Muscle of leg (tissue), 11 donors: ENCODE data around the gene RAF1. TPM values are rescaled to one million over a fixed set of nuclear protein-coding genes. Genes with fewer than 3 reads are reported as not detected.
A peak's percentile ranks its signal among the peaks of the same experiment; 100 is the strongest.
"Not testable (repeated sequence)": the region's sequence is repeated elsewhere in the genome, so short reads cannot be mapped to it uniquely, and the experiment has no call there.

Experiments
- DNase-seq: peaks from one replicate; pipeline ENCODE4 v3.0.0; 2013
- H3K27ac ChIP-seq: one replicate; pipeline ENCODE4 v1.5.1; 2013; ENCODE audit warnings: mild to moderate bottlenecking, low read length, control low read depth
- H3K27me3 ChIP-seq: one replicate; pipeline ENCODE4 v1.6.1; 2013; ENCODE audit warnings: low read length; ENCODE audit not compliant: control insufficient read depth, insufficient read depth
- H3K36me3 ChIP-seq: one replicate; pipeline ENCODE4 v1.6.1; 2013; ENCODE audit warnings: low read length; ENCODE audit not compliant: control insufficient read depth, insufficient read depth
- H3K4me1 ChIP-seq: one replicate; pipeline ENCODE4 v1.6.1; 2013; ENCODE audit warnings: low read length; ENCODE audit not compliant: control insufficient read depth, insufficient read depth
- H3K4me3 ChIP-seq: one replicate; pipeline ENCODE4 v1.5.1; 2013; ENCODE audit warnings: low read length, control low read depth
- H3K9me3 ChIP-seq: replicated peaks from 2 replicates; pipeline ENCODE4 v1.6.1; 2013; ENCODE audit warnings: low read depth, low read length; ENCODE audit not compliant: control insufficient read depth
- WGBS: methylation state at CpG from one replicate; pipeline ENCODE4 v1.1.5; 2013; ENCODE audit warnings: missing lambda C conversion rate; ENCODE audit not compliant: insufficient coverage; 5-methylcytosine and 5-hydroxymethylcytosine counted together
- polyA plus RNA-seq, 8 donors: library from polyadenylated mRNA; unstranded; fragments of 120-200 nt; gene quantifications; one replicate each; pipeline versions ENCODE4 v1.2.1 to v1.2.3, GENCODE V29; 2013; ENCODE audit warnings: inconsistent platforms in 1 of 8, low replicate concordance in 1 of 8; ENCODE audit not compliant: insufficient read length in 8 of 8, insufficient read depth in 1 of 8
- total RNA-seq: library from RNA; stranded (reverse); fragments of 120-200 nt; gene quantifications from one replicate; pipeline ENCODE4 v1.2.4, GENCODE V29; 2013

RAF1 gene
- total and polyA plus RNA-seq, 9 donors: 80.0 to 113 (median 90.7) TPM

DNA sequence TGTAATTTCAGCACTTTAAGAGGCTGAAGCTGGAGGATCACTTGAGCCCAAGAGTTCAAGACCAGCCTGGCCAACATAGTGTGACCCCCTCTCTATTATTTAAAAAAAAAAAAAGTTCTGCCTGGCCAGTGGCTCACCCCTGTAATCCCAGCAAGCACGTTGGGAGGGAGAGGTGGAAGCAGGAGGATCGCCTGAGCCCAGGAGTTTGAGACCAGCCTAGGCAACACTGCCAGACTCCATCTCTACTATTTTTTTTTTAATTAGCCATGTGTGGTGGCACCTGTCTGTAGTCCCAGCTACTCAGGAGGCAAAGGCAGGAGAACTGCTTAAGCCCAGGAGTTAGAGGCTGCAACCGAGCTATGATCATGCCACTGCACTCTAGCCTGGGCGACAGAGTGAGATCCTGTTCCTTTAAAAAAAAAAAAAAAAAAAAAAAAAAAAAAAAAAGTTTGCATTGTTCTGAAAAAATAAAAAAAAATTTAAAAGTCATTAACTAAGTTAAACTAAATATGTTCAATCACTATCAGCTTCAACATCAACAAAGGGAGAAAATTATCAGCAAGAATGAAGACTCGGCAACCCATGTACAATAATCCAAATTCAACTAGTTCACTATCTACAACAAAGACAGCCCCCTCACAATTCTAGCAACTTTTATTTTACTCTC is 1.9 kb downstream of the RAF1 start:
- Histone ChIP-seq H3K36me3 (no peaks in the 10 kb centered on the region), H3K9me3 (no peaks in the 10 kb centered on the region), H3K4me1 (peaks cover 12% of the 10 kb centered on the region), H3K27me3 (no peaks in the 10 kb centered on the region), H3K4me3 (peak overlapping the region; percentile 99), H3K27ac (peak overlapping the region; percentile 100)
- 10% methylated on average over 1 of the region's 5 CpGs for WGBS
- no peak for DNase-seq

DNA sequence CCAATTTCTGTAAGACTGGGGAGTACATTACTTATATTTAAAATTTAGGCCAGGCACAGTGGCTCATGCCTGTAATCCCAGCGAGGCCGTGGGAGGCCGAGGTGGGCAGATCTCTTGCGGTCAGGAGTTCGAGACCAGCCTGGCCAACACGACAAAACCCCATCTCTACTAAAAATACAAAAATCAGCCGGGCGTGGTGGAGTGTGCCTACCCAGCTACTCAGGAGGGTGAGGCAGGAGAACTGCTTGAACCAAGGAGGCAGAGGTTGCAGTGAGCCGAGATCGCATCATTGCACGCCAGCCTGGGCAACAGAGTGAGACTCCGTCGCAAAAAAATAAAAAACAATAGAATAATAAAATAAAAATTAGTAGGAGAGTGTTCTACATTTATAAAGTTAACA is 2.5 kb downstream of the RAF1 start:
- not testable (repeated sequence) for H3K9me3 ChIP-seq, H3K36me3 ChIP-seq, H3K27me3 ChIP-seq, H3K4me3 ChIP-seq, H3K27ac ChIP-seq, DNase-seq
- peaks cover 12% of the 10 kb centered on the region for H3K4me1 ChIP-seq
- no CpG with 5 or more reads among the region's 13 CpGs for WGBS

DNA sequence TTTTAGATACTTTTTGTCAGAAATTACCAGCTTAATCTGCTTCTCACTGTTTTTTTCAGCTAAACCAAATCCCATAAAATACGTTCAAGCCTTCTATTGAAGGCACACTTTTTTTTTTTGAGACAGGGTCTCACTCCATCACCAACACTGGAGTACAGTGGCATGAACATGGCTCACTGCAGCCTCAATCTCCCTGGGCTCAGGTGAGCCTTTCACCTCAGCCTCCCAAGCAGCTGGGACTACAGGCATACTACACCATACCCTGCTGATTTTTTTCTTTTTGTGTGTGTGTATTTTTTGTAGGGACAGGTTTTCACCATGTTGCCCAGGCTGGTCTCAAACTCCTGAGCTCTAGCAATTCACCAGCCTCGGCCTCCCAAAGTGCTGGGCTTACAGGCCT is 3.7 kb downstream of the RAF1 start:
- Histone ChIP-seq H3K27ac (no peak overlapping the region), H3K27me3 (no peaks in the 10 kb centered on the region), H3K4me3 (no peak overlapping the region), H3K36me3 (no peaks in the 10 kb centered on the region), H3K4me1 (peaks cover 12% of the 10 kb centered on the region), H3K9me3 (no peaks in the 10 kb centered on the region)
- no peak for DNase-seq
- WGBS: 52% methylated on average over 2 of the region's 2 CpGs

DNA sequence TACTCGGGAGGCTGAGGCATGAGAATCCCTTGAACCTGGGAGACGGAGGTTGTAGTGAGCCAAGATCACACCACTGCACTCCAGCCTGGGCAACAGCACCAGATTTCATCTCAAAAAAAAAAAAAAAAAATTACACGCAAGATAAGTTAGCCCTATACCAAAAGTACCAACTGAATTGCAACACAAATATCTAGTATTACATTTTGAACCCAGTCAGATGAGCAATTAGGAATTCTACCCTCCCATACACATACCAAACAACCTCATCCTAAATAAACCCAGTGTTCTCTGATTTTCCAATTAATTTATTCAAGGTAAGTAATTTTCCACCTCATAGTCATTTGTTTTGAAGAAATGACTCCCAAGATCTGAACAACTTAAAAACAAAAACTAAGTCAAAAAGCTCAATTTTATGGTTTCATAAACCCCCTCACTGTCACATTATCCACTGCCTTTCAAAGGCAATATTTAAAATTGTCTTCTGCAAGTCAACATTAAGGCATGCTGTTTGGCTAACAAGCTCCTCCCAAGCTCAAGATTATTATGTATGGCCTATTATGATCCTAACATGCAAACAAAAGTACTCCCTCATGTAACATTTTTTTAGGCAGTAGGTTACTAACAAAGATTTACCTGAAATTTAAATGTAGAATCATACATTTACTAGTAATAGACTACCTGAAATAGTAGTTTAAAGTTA is 4.5 kb downstream of the RAF1 start:
- no peak for DNase-seq
- peaks cover 12% of the 10 kb centered on the region for H3K4me1 ChIP-seq
- H3K27ac ChIP-seq: no peak overlapping the region
- H3K4me3 ChIP-seq: no peak overlapping the region
- WGBS: no CpG with 5 or more reads among the region's 3 CpGs
- H3K9me3 ChIP-seq: no peaks in the 10 kb centered on the region
- no peaks in the 10 kb centered on the region for H3K27me3 ChIP-seq
- no peaks in the 10 kb centered on the region for H3K36me3 ChIP-seq

DNA sequence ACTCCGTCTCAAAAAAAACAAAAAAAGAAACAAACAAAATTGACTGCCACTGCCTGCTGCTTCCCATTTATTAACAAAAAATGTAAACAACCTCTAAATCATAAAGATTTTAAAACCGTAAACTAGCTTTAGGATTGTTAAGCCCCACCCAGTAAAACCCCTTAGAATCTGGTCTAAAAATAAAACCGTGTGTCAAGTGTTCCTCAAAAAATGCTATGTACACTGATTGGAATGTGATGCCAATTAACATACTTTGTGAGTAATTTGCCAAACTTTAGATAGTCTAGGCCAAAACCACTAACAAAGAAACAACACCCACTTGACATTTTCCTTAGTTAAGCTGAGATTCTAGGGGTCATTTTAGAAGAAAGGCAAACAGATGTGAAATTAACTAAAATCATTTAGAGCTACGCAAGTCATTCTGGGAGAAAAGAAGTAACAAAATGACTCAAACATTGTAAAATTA is 5.3 kb downstream of the RAF1 start:
- H3K4me1 ChIP-seq: peaks cover 14% of the 10 kb centered on the region

DNA sequence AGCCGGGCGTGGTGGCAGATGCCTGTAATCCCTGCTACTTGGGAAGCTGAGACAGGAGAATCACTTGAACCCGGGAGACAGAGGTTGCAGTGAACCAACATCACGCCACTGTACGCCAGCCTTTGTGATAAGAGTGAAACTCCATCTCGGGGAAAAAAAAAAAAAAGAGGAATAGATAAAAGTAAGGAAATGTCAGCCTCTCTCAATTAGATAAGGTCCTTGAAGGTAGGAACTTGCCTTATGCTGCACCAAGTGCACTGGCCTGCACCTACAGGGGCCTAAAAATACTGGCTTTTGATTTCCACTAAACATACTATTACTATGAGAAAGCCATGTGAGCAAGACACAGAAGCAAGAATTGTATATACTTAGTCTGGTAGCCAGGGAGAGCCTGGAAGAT is 7.1 kb downstream of the RAF1 start:
- Histone ChIP-seq H3K4me1 (peaks cover 12% of the 10 kb centered on the region), H3K36me3 (no peaks in the 10 kb centered on the region), H3K27me3 (no peaks in the 10 kb centered on the region), H3K4me3 (no peak overlapping the region), H3K9me3 (no peaks in the 10 kb centered on the region), H3K27ac (no peak overlapping the region)
- DNase-seq: no peak
- 95% methylated on average over 3 of the region's 6 CpGs for WGBS

More for the DNA sequence above, 5.3 kb downstream of the RAF1 start:
- Histone ChIP-seq H3K4me3 (no peak overlapping the region), H3K27ac (peak overlapping the region; percentile 6), H3K36me3 (no peaks in the 10 kb centered on the region), H3K9me3 (no peaks in the 10 kb centered on the region), H3K27me3 (no peaks in the 10 kb centered on the region)
- peak; percentile 30 for DNase-seq
- WGBS: no CpG with 5 or more reads among the region's 4 CpGs

DNA sequence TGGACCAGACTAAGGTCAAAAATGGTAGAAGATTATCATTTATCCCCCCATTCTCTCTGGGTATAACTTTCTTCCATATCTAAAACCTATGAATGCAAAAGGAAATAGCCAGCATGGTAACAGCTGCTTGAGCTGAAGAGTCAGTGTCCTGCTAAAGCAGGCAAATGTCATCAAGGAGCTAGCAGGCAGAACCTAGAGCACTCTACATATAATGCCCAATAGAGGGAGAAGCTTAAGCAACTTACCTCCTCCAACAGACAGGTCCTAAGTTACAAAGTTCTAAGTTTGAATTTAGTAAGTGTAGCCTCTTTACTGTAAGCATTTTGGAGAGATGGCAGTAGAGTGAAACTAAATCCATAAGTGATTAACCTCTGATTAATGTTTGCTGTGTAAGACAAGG is 7.7 kb downstream of the RAF1 start:
- Histone ChIP-seq H3K4me1 (peaks cover 7% of the 10 kb centered on the region), H3K9me3 (no peaks in the 10 kb centered on the region), H3K27me3 (no peaks in the 10 kb centered on the region), H3K36me3 (no peaks in the 10 kb centered on the region), H3K27ac (no peak overlapping the region), H3K4me3 (no peak overlapping the region)
- no peak for DNase-seq

DNA sequence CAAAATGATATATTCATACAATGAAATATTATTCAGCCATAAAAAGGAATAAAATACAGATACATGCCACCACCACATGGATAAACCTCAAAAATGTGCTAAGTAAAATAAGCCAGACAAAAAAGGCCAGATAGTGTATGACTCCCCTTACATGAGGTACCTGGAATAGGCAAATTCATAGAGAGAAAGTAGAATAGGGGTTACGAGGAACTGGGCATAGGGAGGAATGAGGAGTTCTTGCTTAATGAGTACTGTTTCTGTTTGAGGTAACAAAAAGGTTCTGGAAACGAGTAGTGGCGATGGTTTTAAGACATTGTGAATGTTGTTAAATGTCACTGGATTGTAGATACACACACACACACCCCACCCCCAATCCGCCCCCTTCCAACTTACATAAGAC is 8.2 kb downstream of the RAF1 start:
- WGBS: no CpG with 5 or more reads among the region's 4 CpGs
- H3K27ac ChIP-seq: no peak overlapping the region
- H3K9me3 ChIP-seq: no peaks in the 10 kb centered on the region
- no peak for DNase-seq
- H3K27me3 ChIP-seq: no peaks in the 10 kb centered on the region
- peaks cover 7% of the 10 kb centered on the region for H3K4me1 ChIP-seq
- no peaks in the 10 kb centered on the region for H3K36me3 ChIP-seq
- no peak overlapping the region for H3K4me3 ChIP-seq

DNA sequence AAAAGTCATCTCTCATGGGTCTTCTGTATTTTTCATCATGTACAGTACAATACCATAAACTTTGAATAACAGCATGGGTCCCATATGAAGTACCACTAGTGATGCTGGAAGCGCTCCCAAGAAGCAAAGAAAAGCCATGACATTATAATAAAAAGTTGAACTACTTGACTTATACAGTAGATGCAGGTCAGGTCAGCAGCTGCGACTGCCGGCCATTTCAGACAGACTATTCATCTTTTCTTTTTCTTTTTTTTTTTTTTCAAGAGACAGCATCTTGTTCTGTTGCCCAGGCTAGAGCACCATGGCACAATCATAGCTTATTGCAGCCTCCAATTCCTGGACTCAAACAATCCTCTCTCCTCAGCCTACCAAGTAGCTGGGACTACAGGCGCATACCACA is 10.2 kb downstream of the RAF1 start:
- no peak overlapping the region for H3K27ac ChIP-seq
- WGBS: no CpG with 5 or more reads among the region's 4 CpGs
- no peaks in the 10 kb centered on the region for H3K9me3 ChIP-seq
- H3K4me3 ChIP-seq: no peak overlapping the region
- H3K36me3 ChIP-seq: no peaks in the 10 kb centered on the region
- H3K27me3 ChIP-seq: no peaks in the 10 kb centered on the region
- H3K4me1 ChIP-seq: peaks cover 7% of the 10 kb centered on the region
- no peak for DNase-seq

DNA sequence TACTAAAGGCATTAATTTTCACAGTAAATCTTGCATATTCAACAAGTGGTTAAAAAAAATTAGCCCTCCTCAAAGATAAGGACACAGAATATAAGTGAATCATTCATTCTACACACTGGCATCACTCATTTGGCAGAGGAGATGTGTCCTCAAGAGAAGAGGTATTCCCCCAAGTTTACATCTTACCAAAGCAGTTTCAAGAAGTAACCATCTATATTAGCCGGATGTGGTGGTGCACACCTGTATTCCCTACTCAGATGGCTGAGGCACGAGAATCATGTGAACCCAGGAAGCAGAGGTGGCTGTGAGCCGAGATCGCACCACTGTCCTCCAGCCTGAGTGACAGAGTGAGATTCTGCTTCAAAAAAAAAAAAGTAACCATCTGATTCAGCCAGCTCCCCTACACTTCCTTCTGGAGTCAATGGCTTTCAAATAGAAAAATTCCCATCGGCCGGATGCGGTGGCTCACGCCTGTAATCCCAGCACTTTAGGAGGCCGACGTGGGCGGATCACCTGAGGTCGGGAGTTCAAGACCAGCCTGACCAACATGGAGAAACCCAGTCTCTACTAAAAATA is 15.4 kb downstream of the RAF1 start:
- H3K27ac ChIP-seq: no peak overlapping the region
- H3K9me3 ChIP-seq: no peaks in the 10 kb centered on the region
- DNase-seq: no peak
- H3K4me1 ChIP-seq: no peaks in the 10 kb centered on the region
- no peak overlapping the region for H3K4me3 ChIP-seq
- 81% methylated on average over 11 of the region's 12 CpGs for WGBS
- H3K27me3 ChIP-seq: no peaks in the 10 kb centered on the region
- no peaks in the 10 kb centered on the region for H3K36me3 ChIP-seq
